ENCODE results near the gene CTIF. TPM values are rescaled to one million over a fixed set of nuclear protein-coding genes. Genes with fewer than 3 reads are reported as not detected.

Gene CTIF
- total RNA-seq, 1 donor from 2014 or later = 35.1 TPM

DNA sequence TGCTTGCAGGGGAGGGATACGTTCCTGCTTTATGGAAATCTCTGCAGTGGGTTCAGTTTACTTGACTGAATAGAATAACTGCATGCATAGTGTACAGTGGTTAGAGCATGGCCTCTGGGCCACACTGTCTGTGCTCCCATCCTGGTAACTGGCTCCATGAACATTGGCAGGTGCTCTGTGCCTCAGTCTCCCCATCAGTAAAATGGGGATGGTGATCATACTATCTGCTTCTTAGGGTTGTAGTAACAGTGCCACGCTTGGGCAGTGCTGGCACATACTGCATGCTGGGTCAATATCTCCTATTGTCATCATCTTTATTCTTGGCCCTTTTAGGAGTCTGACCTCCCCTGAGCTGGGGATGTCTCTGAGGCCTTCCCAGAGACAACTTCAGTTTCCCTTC, 117.3 kb downstream of the CTIF start:
- H3K36me3 ChIP-seq = no peaks in the 10 kb centered on the region
- H3K4me3 ChIP-seq = no peak overlapping the region
- H3K9me3 ChIP-seq = no peaks in the 10 kb centered on the region
- no peak overlapping the region for H3K27ac ChIP-seq
- TF ChIP-seq POLR2AphosphoS5 (IDR thresholded peaks at IDR 0.05; ENCODE audit: insufficient read depth in 1 of 2, low read depth in 1 of 2) (no peak), POLR2A (IDR thresholded peaks at IDR 0.05) (no peak)
- TF ChIP-seq, protein P1, sequence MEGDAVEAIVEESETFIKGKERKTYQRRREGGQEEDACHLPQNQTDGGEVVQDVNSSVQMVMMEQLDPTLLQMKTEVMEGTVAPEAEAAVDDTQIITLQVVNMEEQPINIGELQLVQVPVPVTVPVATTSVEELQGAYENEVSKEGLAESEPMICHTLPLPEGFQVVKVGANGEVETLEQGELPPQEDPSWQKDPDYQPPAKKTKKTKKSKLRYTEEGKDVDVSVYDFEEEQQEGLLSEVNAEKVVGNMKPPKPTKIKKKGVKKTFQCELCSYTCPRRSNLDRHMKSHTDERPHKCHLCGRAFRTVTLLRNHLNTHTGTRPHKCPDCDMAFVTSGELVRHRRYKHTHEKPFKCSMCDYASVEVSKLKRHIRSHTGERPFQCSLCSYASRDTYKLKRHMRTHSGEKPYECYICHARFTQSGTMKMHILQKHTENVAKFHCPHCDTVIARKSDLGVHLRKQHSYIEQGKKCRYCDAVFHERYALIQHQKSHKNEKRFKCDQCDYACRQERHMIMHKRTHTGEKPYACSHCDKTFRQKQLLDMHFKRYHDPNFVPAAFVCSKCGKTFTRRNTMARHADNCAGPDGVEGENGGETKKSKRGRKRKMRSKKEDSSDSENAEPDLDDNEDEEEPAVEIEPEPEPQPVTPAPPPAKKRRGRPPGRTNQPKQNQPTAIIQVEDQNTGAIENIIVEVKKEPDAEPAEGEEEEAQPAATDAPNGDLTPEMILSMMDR (IDR thresholded peaks at IDR 0.05) = no peak
- intact Hi-C loops (cut with DNase I) = no loop called here
- no peaks in the 10 kb centered on the region for H3K27me3 ChIP-seq
- no peak for DNase-seq (ENCODE audit: extremely low spot score in 2 of 2)
- no peaks in the 10 kb centered on the region for H3K4me1 ChIP-seq

DNA sequence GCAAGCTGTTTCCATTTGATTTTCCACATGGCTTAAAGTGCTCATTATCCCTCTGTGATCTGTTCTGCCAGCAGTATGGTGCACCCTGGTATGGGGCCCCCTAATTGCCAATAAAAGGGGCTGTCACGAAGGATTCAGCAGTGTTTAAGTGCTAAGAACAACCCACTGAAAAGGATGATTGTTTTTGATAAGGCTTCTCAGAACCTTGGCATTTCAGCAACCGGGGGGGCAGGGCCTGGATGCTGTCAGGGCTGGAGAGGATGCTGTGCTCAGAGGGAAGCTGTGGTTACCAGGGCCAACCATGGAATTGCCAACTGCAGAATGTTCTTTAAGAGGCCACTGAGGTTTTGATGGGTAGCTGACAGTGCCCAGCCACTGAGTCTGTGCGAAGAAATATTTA, 117.8 kb downstream of the CTIF start:
- intact Hi-C loops (cut with DNase I) = no loop called here
- Histone ChIP-seq H3K4me3 (no peak overlapping the region), H3K27me3 (no peaks in the 10 kb centered on the region), H3K9me3 (no peaks in the 10 kb centered on the region), H3K27ac (no peak overlapping the region), H3K4me1 (no peaks in the 10 kb centered on the region), H3K36me3 (no peaks in the 10 kb centered on the region)
- DNase-seq (ENCODE audit: extremely low spot score in 2 of 2) = no peak
- TF ChIP-seq POLR2AphosphoS5 (IDR thresholded peaks at IDR 0.05; ENCODE audit: insufficient read depth in 1 of 2, low read depth in 1 of 2) (no peak), POLR2A (IDR thresholded peaks at IDR 0.05) (no peak)
- TF ChIP-seq, protein P1 (IDR thresholded peaks at IDR 0.05) = no peak

DNA sequence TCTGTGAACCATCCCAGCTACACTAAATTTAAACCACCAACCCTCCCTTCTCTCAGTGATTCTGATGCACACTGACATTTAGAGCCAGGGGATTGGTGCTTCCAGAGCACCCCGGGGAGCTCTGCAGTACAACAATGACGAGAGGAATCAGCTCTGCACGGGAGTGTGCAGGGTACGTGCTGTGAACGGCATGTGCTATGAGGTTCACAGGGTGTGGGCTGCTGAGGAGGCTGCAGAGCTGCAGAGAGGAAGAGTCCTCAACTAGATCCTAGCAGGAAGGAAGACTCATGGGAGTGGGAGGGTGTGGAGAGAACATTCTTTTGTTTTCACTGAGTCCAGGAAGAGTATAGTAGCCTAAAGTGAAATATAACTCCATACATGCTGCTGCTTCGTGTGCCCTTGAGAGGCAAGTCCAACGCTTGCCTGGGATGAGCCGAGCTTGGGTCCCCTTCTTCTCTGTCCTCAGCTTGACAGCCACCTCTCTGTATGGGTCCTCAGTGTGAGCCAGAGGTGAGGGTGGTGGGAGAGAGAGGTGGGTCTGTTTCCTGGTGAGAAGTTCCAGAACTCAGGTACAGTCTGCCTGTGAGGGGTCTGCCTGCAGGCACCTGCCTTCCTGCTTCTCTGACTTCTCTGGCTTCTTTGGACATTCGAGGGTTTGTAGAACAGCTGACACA, 118.8 kb downstream of the CTIF start:
- Histone ChIP-seq H3K9me3 (no peaks in the 10 kb centered on the region), H3K36me3 (no peaks in the 10 kb centered on the region), H3K27me3 (no peaks in the 10 kb centered on the region), H3K4me3 (no peak overlapping the region), H3K4me1 (peaks cover 7% of the 10 kb centered on the region), H3K27ac (no peak overlapping the region)
- no peak for DNase-seq (ENCODE audit: extremely low spot score in 2 of 2)
- TF ChIP-seq, protein P1 (IDR thresholded peaks at IDR 0.05) = no peak
- TF ChIP-seq POLR2AphosphoS5 (IDR thresholded peaks at IDR 0.05; ENCODE audit: insufficient read depth in 1 of 2, low read depth in 1 of 2) (no peak), POLR2A (IDR thresholded peaks at IDR 0.05) (no peak)
- intact Hi-C loops (cut with DNase I) = no loop called here

DNA sequence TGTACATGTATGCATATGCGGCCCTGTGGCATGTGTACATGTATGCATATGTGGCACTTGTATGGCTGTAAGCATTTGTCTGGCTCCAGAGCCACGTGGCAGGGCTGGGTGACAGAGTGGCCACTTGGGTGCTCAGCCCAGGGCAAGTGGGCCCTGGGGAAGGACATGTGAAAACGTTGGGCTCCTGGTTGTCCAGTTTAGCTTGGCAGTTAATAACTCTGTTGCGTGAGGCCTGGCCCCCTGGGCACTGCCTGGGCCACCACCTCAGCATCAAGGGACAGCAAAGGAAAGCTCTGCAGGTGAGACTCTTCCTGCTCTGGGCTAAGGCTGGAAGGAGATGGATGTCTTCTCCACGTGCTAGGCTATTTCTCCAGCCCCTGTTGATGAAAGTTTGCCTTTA, 119.9 kb downstream of the CTIF start:
- TF ChIP-seq POLR2AphosphoS5 (IDR thresholded peaks at IDR 0.05; ENCODE audit: insufficient read depth in 1 of 2, low read depth in 1 of 2) (no peak), POLR2A (IDR thresholded peaks at IDR 0.05) (no peak)
- TF ChIP-seq, protein P1 (IDR thresholded peaks at IDR 0.05) = no peak
- DNase-seq (ENCODE audit: extremely low spot score in 2 of 2) = no peak
- no peak overlapping the region for H3K4me3 ChIP-seq
- H3K9me3 ChIP-seq = no peaks in the 10 kb centered on the region
- no peak overlapping the region for H3K27ac ChIP-seq
- no peaks in the 10 kb centered on the region for H3K36me3 ChIP-seq
- intact Hi-C loops (cut with DNase I) = no loop called here
- H3K4me1 ChIP-seq = peaks cover 7% of the 10 kb centered on the region
- no peaks in the 10 kb centered on the region for H3K27me3 ChIP-seq

DNA sequence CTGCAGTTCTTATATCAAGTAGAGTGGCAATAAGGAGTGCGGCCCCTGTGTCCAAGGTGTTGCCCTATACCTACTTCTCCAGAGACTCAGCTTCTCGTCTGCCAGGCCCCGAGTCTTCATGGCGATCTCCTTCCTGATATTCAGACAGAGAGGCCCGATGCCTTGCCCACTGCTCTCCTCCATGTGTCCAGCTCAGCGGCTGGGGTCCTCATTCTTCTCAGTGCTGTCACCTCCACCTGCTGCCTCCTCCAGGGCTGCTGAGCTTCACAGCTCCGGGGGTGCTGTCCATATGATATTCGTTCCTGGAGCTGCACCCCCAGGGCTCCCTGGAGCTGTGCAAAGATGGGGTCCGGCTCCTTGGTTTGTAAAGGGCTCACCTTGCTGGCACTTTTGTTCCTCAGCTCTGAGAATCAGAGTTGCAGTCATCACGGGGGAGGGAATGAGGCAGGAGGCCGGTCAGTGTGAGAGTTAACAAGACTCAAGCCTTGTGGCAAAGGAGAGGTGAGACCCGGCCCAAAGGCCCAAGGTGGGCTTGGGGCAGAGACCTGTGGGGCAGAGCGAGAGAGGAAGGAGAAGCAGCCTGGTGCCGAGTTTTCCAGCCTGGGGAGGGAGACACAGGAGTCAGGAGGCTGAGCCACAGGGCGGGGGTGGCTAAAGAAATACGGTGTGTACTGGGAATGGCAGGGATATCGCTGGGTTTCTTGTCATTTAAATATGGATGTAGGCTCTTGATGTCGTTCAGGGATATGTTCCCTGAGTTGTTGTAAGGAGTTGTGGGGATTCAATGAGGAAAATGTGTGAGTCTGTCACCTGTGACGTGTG, 120.6 kb downstream of the CTIF start:
- no peaks in the 10 kb centered on the region for H3K36me3 ChIP-seq
- H3K4me3 ChIP-seq = no peak overlapping the region
- no peak overlapping the region for H3K27ac ChIP-seq
- peaks cover 13% of the 10 kb centered on the region for H3K4me1 ChIP-seq
- TF ChIP-seq POLR2AphosphoS5 (IDR thresholded peaks at IDR 0.05; ENCODE audit: insufficient read depth in 1 of 2, low read depth in 1 of 2) (no peak), POLR2A (IDR thresholded peaks at IDR 0.05) (no peak)
- TF ChIP-seq, protein P1 (IDR thresholded peaks at IDR 0.05) = no peak
- no peak for DNase-seq (ENCODE audit: extremely low spot score in 2 of 2)
- no peaks in the 10 kb centered on the region for H3K27me3 ChIP-seq
- intact Hi-C loops (cut with DNase I) = loop anchor here (5.0 kb wide), 1 partner anchor 182 kb away; no protein-coding TSS in a partner anchor
- no peaks in the 10 kb centered on the region for H3K9me3 ChIP-seq
